ENCODE measurements around the gene UBE2N. TPM values are rescaled to one million over a fixed set of nuclear protein-coding genes. Genes with fewer than 3 reads are reported as not detected.
A peak's percentile ranks its signal among the peaks of the same experiment; 100 is the strongest.

UBE2N gene
- total and polyA plus RNA-seq, 2 experiments from 2014 or later, result 154 to 385 TPM

DNA sequence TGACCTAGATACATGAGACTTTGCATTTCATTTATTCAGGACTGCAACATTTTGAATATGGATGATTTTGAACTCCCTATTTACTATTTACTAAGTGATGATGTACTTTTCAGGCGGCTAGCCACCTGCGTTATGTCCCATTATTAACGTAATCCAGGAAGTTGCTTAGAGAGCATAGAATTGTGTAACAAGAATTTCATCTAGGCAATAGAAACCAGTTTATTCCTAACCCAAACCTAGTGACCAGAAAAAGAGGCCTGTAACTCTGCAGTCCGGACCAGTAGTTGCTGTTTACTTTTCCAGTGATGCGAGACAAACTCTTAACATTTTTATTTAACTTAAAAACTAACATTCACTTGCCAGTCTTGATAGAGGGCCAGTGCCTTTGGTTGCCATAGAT, 51.7 kb downstream of the UBE2N start (continued):
- no peak for TF ChIP-seq ZNF462 (CRISPR knock-in tag; IDR thresholded peaks at IDR 0.05)

GRCh38 chr12:93387780-93388179, 54.0 kb downstream of the UBE2N start:
- no peaks in the 10 kb centered on the region for H3K9me2 ChIP-seq (ENCODE audit: insufficient read depth)
- peaks cover 22% of the 10 kb centered on the region for H3K4me1 ChIP-seq (ENCODE audit: insufficient read depth)
- no peaks in the 10 kb centered on the region for H3K36me3 ChIP-seq (ENCODE audit: insufficient read depth)
- Mint-ChIP-seq H3K9me3 (no peaks in the 10 kb centered on the region), H3K27me3 (ENCODE audit: insufficient read depth, low read depth, poor library complexity) (peaks cover 2% of the 10 kb centered on the region), H3K4me1 (peaks cover 17% of the 10 kb centered on the region), H3K36me3 (ENCODE audit: low read depth) (peaks cover 21% of the 10 kb centered on the region; the same call in 2 of the 3 replicates), H3K4me3 (no peak overlapping the region), H3K27ac (peak overlapping the region; percentile 77; the same call in 1 of the 2 replicates)
- H3K79me2 ChIP-seq (replicated peaks; ENCODE audit: insufficient read depth), result peaks cover 95% of the 10 kb centered on the region
- no peak for ATAC-seq
- H3K27ac ChIP-seq (ENCODE audit: low read depth), result no peak overlapping the region
- H3K4me2 ChIP-seq, result no peak overlapping the region
- no peaks in the 10 kb centered on the region for H3K27me3 ChIP-seq (ENCODE audit: insufficient read depth)
- DNase-seq (ENCODE audit: low spot score), result no peak
- no peak overlapping the region for H3K4me3 ChIP-seq
- peaks cover 77% of the 10 kb centered on the region for H4K20me1 ChIP-seq (replicated peaks; ENCODE audit: insufficient read depth)
- H3F3A ChIP-seq (replicated peaks; ENCODE audit: low read depth), result no peaks in the 10 kb centered on the region
- no peak overlapping the region for H2AFZ ChIP-seq
- TF ChIP-seq STAT1 (IDR thresholded peaks at IDR 0.05; ENCODE audit: unreplicated experiment) (no peak), POLR2AphosphoS5 (IDR thresholded peaks at IDR 0.05; ENCODE audit: low read depth) (no peak), NANOG (IDR thresholded peaks at IDR 0.05; ENCODE audit: borderline replicate concordance) (no peak), EZH2 (IDR thresholded peaks at IDR 0.05; ENCODE audit: low read depth, unreplicated experiment) (no peak), ZNF114 (CRISPR knock-in tag; IDR thresholded peaks at IDR 0.05) (no peak), CREB1 (CRISPR knock-in tag; IDR thresholded peaks at IDR 0.05; ENCODE audit: low read depth) (no peak), ZNF331 (CRISPR knock-in tag; IDR thresholded peaks at IDR 0.05; ENCODE audit: low read depth) (no peak), ETS1 (IDR thresholded peaks at IDR 0.05) (no peak), JUNB (IDR thresholded peaks at IDR 0.05; ENCODE audit: unreplicated experiment) (no peak)
- TF ChIP-seq, protein P1, sequence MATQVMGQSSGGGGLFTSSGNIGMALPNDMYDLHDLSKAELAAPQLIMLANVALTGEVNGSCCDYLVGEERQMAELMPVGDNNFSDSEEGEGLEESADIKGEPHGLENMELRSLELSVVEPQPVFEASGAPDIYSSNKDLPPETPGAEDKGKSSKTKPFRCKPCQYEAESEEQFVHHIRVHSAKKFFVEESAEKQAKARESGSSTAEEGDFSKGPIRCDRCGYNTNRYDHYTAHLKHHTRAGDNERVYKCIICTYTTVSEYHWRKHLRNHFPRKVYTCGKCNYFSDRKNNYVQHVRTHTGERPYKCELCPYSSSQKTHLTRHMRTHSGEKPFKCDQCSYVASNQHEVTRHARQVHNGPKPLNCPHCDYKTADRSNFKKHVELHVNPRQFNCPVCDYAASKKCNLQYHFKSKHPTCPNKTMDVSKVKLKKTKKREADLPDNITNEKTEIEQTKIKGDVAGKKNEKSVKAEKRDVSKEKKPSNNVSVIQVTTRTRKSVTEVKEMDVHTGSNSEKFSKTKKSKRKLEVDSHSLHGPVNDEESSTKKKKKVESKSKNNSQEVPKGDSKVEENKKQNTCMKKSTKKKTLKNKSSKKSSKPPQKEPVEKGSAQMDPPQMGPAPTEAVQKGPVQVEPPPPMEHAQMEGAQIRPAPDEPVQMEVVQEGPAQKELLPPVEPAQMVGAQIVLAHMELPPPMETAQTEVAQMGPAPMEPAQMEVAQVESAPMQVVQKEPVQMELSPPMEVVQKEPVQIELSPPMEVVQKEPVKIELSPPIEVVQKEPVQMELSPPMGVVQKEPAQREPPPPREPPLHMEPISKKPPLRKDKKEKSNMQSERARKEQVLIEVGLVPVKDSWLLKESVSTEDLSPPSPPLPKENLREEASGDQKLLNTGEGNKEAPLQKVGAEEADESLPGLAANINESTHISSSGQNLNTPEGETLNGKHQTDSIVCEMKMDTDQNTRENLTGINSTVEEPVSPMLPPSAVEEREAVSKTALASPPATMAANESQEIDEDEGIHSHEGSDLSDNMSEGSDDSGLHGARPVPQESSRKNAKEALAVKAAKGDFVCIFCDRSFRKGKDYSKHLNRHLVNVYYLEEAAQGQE (IDR thresholded peaks at IDR 0.05; ENCODE audit: unreplicated experiment), result no peak

Data from GM23338 (cell line).